GM18870 (cell line): Measurements from ENCODE around the gene COX10.

ENCODE experiments used
- ATAC-seq: cut with Tn5 transposase; IDR thresholded peaks from one replicate; pipeline ENCODE4 v1.9.1; 2021; ENCODE audit warnings: moderate library complexity; ENCODE audit not compliant: unreplicated experiment

COX10 gene

DNA sequence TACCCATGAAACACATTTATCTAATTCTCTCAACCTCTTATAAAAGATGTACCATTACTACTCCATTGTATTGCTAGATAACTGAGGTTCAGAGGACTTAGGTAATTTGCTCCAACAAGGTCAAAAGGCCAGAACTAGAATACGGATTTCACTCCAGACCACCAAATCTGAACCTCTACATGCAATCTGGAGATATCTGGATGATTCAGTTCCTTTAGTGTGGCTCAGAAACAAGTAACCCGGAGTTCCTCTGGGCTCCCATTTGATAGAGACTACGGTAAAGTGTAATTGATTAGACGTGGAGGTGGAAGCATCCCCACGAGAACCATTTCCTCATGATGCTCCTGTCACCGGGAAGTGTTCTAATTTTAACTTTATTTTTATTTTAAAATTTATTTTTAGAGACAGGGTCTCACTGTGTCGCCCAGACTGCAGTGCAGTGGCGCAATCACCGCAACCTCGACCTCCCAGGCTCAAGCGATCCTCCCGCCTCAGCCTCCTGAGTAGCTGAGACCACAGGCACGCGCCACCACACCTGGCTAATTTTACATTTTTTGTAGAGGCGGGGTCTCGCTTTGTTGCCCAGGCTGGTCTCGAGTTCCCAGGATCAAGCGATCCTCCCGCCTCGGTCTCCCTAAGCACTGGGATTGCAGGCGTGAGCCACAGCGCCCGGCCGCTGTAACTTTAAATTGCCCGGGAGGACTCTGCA, 608 bp upstream of the COX10 start:
- no peak for ATAC-seq

DNA sequence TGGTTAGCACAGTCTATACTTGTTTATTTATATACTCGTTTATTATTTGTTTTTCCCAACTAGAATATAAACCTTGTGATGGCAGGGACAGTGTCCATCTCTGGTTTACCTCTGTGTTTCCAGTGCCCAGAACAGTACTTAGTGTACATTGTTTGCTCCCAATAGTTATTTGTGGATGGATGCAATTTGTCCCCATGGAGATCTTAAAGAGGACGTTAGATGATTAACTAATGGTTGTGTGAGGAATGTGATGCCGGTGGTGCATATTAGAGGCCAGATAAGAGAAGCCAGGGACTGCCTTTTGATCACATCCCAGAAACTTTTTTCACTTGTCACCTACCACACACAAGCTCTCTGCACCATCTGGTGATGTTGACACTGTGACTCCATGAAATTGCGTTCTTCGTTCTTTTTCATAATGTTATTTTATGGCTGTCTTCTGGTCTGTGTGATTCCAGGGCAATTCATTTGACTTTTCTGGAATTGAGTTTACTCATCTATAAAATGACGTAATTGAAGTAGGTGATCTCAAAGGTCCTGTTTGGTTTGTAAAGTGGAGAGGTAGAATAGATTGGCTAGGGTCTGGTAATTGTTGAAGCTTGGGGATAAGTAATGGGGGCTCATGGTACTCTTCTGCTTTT, 1.2 kb downstream of the COX10 start:
- ATAC-seq: no peak

DNA sequence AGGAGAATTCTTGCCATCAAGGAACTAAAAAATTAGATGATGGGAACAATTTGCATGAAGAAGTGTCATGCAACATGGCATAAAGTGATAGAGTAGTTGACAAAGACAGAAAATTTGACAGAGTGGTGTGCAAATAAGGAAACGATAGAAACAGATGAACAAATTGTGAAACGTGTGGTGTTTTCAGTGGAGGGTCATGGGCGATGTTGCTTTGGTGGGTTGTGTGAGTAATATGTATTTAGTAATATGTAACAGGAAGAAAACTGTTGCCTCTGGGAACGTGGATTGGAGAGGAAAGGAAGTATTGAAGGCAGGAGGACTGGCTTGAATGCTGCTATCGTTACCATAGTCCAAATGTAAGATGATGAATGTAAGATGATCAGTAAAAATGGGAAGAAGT, 3.6 kb downstream of the COX10 start:
- no peak for ATAC-seq

DNA sequence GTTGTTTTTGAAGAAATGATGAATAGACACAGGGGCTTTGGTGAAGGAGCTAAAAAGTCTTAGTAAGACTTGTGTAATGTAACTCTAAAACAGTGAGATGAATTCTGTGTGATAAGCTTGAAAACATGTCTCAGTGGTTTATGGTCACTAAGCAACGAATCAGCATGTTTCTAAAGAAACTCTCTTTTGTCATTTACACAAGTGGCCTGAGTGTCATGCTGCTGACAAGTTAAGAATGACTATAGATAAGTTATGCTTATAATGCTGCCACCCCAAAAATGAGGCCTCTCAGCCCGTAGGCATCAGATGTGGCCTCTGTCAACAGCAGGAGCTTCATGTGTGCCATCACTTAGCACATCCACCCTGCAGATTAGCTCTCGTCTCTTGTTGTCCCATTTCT, 8.7 kb downstream of the COX10 start:
- no peak for ATAC-seq

DNA sequence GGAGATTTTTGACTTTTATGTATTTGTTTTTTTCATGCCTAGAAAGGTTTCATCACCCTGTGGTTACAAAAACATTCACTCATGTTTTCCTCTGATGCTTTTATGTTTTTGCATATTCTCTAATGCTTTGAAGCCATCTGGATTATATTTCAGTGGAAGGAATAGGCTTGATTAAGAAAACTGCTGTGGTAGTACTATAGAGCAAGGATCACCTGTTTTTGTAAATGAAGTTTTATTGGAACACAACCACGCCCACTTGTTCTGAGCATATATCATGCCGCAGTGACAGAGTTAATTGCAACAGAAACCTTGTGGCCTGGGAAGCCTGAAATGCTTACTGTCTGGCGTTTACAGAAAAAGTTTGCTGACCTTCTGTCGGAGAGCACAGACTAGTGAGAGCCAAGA, 11.5 kb downstream of the COX10 start:
- ATAC-seq: no peak

DNA sequence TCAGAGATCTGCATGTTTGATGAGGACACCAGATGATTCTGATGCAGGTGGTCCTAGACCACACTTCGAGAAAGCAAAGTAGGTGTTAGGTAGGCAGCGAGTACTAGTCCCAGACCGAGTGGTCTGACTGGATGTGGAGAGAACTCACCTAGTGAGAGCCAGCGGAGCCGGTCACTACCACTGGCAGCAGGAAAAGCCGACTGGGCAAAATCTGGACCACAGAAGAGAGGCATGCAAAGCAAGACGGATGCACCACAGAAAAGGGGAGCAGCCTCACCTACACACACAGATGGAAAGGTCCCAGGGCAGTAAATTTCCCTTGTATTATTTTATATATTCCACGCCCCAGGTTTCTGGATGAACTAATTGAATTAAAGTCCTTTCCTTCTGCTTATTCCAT, 13.5 kb downstream of the COX10 start:
- ATAC-seq: no peak

DNA sequence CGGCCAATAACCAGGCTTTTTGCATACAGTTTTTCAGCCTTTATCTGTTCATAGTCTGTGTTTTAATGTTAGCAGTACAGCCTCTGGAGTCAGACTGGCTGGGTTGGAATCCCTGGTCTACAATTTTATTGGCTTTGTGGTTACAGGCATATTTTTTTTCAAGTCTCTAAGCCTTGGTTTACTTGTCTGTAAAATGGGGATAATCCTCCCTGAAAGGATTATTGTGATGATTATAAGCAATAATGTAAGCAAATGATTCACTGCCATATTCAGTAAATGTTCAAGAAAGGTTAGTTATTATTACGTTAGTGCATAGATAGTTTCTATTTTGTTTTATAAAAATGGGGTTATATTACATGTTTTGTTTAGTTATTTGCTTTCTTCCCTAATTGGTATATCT, 15.7 kb downstream of the COX10 start:
- no peak for ATAC-seq

DNA sequence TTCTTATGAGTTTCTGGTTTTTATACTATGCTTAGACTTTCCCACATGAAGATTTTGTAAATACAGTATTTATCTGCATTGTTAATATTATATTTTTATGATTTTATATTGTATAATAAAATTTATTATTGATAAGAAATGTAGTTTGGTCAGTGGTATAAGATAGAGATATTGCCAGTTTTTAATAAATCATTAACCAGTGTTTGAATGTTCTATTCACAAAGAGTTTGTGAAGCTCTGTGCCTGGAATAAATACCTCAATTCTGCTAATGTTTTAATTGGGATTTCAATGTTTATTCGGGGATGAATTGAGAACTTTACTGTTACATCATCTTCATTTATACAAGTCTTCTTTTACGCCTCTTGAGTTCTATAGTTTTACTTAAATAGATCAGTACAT, 16.9 kb downstream of the COX10 start:
- ATAC-seq: no peak

DNA sequence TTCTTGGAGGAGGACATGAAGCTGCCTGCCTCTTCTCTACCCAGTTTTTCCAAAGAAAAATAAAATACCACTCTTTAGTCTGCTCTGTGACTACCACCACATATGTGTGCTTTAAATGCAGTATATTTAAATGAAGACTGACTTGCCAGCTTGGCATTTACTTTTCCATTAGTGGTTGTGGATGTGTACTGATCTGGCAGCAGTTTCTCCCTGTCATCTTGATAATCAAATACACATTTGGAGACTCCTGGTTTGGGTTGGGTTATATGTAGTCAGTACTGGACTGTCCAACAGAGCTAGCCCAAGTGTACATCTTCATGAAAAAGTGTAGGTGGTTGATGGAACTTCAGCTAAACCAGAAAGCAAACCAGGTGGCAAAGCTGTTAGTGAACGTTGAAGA, 19.9 kb downstream of the COX10 start:
- ATAC-seq: no peak

DNA sequence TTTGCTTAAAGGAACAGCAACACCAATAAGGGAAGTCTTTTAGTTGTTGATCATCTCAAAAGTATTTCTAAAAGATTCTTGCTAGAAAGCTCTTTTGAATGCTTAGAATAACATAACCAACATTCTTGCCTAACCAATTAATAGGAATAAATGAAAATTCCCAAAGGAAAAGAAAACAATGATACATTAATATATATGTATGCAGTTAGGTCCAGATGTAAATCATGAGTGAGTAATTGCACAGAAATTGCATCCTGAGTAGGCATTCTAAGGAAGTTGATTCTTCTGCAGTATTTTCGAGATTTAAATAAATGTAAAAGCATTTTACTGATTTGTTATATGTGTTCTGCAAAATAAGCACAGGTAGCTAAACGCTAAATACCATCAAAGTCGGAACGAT, 22.1 kb downstream of the COX10 start:
- no peak for ATAC-seq

DNA sequence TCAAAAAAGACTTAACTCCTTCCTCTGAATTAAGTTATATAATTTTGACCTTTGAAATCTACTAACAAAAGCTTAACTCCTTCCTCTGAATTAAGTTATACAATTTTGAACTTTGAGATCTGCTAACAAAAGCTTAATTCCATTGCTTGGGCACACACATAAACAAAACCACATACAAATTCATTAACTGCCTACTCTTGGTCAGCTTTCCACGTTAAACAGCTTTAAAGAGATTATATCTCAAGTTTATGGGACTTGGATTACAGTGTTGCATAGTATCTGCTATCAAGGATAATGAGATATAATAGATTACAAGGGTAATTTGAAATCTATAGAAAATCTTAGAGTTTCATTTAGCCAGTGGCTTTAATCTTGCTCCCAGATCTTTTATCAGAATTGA, 23.5 kb downstream of the COX10 start:
- ATAC-seq: no peak

DNA sequence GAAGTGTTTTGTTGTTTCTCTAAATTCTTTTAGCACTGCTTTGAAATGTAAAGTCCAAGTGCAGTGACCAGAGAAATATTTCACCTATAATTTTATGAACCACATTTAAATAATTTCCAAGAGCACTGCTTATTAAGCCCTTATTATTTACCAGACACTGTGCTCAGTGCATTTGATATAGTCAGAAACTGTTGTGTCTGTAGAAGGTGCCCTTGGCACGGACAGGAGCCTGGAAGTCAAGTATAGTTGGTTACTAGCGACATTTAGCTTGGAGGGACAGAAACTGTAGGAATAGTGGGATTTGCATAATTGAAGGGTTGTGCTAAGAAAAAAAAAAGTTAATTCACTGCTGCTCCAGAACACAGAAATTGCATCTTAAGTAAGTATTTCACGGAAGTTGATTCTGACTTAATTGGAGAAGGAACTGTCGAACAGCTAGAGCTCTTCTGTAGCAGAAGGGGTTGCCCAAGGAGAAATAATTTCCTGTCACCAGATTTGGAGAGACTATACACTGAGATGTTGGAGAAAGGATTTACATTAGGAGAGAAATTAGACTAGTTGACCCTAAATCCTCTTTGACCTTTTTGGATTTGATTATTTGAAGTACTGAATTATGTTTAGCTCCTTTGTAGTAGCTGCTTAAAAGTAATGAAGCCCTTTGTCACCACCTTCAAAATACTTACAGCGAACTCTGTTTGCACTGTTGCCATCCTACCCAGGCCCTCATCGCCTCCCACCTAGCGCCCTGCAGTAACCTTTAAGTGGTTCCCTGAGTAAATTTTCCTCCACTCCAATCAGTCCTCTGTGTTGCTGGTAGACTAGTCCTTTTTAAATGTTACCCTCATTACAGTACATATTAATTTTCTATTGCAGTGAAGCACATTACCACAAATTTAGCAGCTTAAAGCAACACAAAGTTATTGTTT, 25.6 kb downstream of the COX10 start:
- ATAC-seq: no peak

DNA sequence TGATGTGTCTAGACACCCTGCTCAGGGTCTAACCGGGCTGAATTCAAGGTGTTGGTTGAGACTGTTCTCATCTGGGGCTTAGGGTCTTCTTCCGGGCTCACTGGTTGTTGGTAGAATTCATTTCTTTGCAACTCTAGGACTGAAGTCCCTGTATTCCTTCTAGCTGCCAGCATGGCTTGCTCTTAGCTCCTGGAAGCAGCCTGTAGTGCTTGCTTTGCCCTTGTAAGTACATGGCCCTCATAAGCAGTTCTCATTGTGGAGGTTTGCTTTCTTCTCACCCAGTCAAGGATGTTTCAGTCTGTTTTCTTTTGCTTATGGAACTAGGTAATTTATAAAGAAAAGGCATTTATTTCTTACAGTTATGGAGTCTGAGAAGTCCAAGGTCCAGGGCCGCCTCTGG, 26.3 kb downstream of the COX10 start:
- ATAC-seq: no peak

DNA sequence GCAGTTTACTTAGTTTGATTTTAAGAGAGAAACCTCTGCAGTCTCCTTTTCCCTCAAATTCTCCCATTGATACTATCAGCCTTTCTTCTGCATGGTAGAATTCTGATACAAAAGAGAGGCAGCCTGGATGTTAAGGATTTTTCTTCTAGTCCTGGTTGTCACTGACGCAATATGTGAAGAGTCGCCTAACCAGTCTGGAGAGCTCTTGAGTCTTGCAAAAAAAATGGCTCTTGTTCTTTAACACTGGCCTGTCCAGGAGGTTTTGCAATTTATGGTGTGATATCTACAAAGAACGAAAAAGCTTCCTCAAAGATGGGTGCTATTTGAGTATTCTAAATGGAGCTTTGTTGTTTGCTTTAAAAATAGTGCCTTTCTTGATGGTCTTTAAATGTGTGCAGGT, 28.9 kb downstream of the COX10 start:
- no peak for ATAC-seq

DNA sequence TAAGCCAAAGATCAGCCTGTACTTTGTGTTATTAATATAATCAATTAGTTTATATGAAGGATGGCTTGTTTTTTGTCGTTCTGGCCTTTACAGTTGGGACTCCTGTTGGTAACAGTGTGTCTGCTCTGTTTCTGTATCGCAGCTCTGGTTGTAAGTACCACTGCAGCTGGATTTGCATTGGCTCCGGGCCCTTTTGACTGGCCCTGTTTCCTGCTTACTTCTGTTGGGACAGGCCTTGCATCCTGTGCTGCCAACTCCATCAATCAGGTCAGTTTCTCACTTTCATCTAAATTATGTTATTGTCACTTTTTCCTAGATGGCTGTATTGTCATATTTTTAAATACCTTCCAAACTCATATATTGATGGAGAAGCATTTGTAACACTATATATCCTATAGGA, 32.7 kb downstream of the COX10 start:
- ATAC-seq: no peak

DNA sequence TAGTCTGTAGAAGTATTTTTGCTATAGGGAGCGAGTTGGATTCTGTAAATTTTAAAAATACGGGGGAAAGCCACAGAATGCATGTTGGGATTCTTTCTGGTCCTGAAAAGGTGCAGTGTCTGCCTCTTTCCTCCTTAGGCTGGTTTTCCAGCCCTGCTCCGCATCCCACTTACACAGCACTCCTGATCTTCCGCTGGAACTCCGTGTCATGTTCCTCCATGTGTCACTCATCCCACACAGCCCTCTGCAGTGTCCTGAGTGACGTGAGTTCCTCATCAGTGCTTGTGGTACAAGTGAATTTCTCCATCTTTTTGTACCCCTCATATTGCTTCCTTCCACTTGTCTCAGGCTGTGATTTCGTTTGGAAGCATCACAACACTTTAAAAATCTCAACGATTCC, 34.5 kb downstream of the COX10 start:
- ATAC-seq: no peak

DNA sequence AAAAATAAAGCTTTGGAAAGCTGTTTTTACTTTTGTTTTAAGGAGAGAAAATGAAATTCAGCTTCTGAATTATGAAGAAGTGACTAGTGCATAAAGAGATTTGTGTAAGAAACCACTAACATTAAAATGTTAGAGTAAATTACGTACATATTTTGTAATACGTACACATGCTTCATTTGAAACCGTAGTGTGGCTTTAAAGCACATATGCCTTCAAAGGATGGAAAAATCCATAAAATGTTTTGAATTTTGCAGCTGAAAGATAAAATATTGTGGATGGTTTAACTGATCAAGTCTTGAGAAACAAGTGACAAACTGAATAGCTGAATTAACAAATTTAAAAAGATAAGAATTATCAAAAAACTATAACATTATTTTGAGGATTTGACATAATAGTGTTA, 35.4 kb downstream of the COX10 start:
- ATAC-seq: no peak

DNA sequence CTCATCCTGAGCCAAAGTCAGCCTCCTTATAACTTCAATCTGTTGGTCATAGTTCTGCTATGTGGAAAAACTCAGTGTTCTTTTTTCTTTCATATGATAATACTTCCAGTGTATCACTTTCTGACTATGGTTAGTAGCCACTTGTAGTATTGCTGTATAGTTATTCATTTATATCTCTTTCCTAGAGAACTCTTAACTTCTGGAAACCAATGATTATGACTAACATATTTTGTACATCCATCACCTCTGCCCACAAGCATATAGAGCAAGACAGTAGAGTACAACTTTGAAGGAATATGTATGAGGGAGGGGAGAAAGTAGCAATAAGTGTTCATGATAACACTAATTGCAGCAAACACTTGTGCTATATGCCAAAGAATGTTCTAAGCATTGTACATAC, 38.6 kb downstream of the COX10 start:
- no peak for ATAC-seq

DNA sequence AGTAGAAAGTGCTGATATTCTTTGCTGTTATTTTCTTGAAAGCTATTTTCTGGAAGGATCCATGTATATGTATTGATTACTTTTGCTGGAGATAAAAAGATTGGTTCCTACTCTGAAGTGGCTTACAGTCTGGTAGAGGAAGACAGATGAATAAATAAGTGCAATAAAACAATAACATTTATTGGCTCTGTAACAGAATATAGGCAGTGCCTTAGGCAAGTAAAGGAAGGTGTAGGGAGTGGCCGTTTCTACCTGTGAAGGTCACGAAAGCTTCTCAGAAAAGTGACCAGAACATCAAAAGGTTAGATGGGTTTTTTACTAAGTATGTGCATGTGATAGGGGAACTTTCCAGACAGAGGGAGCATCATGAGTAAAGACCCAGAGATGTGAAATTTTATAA, 43.1 kb downstream of the COX10 start:
- ATAC-seq: no peak

DNA sequence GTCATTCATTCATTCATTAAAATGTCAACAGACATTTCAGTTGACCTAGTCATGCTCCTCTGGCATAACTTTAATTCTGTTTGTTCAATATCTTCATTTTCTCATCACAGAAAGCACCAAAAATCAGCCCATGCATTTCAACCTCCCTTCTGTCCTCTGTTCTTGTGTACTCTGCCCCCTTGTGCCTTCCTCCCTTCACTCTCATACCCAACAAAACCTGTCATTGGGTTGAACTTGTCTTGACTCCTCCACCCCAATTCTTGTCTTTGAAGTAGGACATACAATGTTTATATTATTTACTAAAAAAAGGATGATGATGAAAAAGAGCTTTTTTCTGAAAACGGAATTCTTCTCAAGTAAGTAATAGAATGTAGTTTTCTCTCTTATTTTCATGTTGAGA, 43.8 kb downstream of the COX10 start:
- ATAC-seq: no peak

DNA sequence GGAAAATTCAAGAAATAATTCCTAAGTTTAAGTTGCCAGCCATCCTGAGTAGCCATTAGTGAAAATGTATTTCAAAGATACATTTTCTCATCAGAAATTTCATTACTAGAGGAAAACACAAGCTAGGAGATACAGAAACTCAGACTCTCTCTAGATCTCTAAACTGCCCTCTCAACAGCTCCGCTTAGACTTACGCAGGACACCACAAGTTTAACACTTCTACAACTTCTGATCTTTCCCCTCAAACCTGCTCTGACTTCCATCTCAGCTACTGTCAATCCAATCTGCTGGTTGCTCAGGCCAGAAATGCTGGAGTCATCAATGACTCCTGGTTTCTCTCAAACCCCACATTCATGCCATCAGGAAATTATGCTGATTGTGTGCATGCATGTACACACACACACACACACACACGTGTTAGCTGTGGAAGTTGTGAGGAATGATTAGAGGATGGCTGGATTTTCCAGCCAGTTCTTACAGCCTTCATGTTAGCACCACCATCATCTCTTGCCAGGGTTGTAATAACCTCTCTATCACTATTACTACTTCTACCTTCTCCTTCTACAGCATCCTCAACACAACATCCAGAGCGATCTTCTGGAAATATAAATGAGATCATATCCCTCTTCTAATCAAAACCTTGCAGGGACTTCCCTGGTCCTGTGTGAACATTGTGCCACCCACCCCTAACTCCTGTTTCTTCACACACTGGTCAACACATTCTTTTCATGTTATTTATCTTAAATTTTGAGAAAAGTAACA, 47.1 kb downstream of the COX10 start:
- no peak for ATAC-seq
